ENCODE results near the gene SPOCK1. TPM values are rescaled to one million over a fixed set of nuclear protein-coding genes. Genes with fewer than 3 reads are reported as not detected.
"Not testable (repeated sequence)": the region's sequence is repeated elsewhere in the genome, so short reads cannot be mapped to it uniquely, and the experiment has no call there.

The SPOCK1 gene
- total RNA-seq, 2 experiments from 2014 or later = not detected

DNA sequence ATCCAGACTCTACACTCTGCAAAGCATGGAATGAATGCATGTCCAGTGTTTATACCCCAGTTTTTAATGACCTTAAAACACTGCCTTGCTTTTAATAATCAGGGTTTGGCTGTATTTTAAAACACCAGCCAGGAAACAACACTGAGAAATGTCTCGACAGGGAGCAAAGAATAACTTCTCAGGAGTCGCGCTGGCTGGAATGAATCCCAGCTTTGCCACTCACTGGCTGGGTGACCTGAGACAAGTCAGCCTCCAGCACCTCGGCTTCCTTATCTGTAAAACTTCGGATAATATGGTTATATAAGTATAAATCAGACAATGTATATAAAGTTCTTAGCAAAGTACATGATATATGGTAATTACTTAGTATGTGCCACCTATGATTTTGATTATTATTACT, 505.0 kb downstream of the SPOCK1 start:
- POLR2A ChIA-PET = no interaction called here
- Mint-ChIP-seq H3K4me1 (ENCODE audit: low read depth) (no peaks in the 10 kb centered on the region), H3K36me3 (ENCODE audit: low read depth) (no peaks in the 10 kb centered on the region), H3K9me3 (ENCODE audit: insufficient read depth) (no peaks in the 10 kb centered on the region), H3K4me3 (no peak overlapping the region), H3K27me3 (ENCODE audit: low read depth) (no peaks in the 10 kb centered on the region), H3K27ac (no peak overlapping the region)
- no peak for DNase-seq
- CTCF ChIA-PET = no interaction called here
- ATAC-seq = no peak

DNA sequence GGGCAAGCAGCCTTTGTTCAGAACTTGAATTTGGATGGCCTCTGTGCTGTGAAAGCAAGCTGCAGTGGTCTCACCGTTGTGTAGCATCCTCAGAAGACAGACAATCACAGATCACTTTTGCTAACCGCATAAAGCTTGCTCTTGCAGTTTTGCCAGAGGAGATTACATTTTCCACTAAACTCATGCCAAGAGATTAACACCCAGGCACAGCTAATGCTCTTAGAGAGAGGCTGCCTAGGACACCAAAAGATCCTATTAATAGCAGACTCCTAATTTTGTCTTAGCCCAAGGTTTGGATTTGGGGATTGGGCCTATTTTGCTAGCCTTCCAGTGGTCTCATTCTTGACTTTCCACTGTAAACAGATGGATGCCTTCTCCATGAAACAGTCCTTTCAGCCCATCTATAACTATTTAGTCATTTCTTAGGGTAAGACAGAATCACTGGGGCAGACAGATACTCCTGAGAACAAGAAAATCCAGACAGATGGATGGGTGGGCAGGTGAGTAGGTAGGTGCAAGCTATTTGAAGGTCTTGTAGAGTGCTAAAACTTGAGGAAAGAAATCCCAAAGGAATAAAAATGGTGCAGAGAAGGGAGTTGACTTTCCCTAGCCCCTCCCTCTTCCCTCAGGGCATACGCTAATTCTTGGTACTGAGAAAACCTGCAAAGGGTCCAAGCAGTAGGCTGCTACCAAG, 506.2 kb downstream of the SPOCK1 start:
- ChIA-PET POLR2A (no interaction called here), CTCF (no interaction called here)
- H3K27me3 Mint-ChIP-seq (ENCODE audit: low read depth) = no peaks in the 10 kb centered on the region
- no peaks in the 10 kb centered on the region for H3K36me3 Mint-ChIP-seq (ENCODE audit: low read depth)
- H3K4me3 Mint-ChIP-seq = no peak overlapping the region
- ATAC-seq (no peak), DNase-seq (no peak)
- no peaks in the 10 kb centered on the region for H3K9me3 Mint-ChIP-seq (ENCODE audit: insufficient read depth)
- no peaks in the 10 kb centered on the region for H3K4me1 Mint-ChIP-seq (ENCODE audit: low read depth)
- H3K27ac Mint-ChIP-seq = no peak overlapping the region

DNA sequence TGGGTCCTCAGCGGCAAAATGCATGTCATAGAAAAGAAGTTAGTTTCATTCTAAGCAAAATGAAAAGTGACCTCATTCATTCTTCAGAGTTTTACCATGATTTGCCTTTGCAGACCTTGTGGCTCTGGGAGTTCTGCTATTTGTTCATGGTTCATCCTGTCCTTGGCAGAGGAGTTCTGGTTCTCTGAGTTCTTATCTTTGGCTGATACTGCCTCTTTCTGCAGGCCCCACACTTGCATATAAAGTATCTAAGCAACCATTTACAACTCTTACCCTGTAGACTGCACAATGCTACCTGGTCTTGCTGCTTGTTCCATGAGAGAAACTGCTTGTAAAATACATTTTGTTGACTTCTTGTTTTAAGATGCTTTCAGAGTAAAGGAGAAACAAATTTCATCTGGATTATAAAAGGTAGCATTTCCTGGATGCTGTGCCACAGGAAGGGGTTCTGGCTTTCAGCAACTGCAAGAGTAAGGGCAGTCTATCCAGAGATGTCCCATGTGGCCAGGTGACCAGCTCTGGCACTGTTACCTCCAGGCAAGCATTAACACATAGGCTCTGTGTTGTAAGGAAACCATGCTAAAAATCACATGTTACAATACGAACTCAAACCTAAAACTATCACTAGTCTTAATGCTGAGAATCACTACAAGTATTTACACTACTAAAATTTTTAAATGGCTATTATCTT, 513.2 kb downstream of the SPOCK1 start:
- H3K27ac Mint-ChIP-seq = no peak overlapping the region
- H3K36me3 Mint-ChIP-seq (ENCODE audit: low read depth) = no peaks in the 10 kb centered on the region
- ChIA-PET CTCF (no interaction called here), POLR2A (no interaction called here)
- no peak overlapping the region for H3K4me3 Mint-ChIP-seq
- ATAC-seq = no peak
- H3K4me1 Mint-ChIP-seq (ENCODE audit: low read depth) = no peaks in the 10 kb centered on the region
- no peak for DNase-seq
- no peaks in the 10 kb centered on the region for H3K27me3 Mint-ChIP-seq (ENCODE audit: low read depth)
- no peaks in the 10 kb centered on the region for H3K9me3 Mint-ChIP-seq (ENCODE audit: insufficient read depth)

DNA sequence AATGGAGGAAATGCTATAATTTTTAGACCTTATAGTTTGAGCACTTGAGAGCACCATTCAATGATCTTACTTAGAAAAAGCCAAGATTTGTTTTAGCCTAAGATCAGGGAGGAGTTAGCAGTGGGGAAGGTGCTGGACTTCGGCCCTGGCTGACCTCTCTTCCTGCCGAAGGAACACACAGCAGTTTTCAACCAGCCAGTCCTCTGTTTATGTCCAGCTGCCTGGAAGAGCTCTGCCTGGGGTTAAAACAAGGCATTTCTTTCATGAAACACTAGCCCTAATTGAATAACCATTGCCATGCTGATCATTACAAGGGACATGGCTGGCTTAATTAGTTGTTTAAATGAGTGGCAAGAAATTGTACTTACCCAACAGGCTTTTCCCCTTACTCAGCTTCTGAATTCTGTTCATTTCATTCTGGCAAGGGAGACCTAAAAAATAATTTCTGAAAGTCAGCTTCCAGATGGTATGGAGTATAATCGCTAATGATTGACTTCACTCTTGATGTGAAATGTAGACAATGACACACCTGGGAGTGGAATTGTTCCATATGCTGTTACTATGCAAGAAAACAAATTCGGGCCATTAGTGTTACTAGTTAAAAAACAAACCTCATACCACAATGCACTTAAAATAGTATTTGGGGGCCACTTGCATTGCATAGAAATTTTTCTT, 514.2 kb downstream of the SPOCK1 start:
- CTCF ChIA-PET = no interaction called here
- no peak overlapping the region for H3K4me3 Mint-ChIP-seq
- H3K27me3 Mint-ChIP-seq (ENCODE audit: low read depth) = no peaks in the 10 kb centered on the region
- H3K27ac Mint-ChIP-seq = no peak overlapping the region
- H3K36me3 Mint-ChIP-seq (ENCODE audit: low read depth) = no peaks in the 10 kb centered on the region
- POLR2A ChIA-PET = no interaction called here
- DNase-seq = no peak
- H3K9me3 Mint-ChIP-seq (ENCODE audit: insufficient read depth) = no peaks in the 10 kb centered on the region
- no peaks in the 10 kb centered on the region for H3K4me1 Mint-ChIP-seq (ENCODE audit: low read depth)
- ATAC-seq = no peak

DNA sequence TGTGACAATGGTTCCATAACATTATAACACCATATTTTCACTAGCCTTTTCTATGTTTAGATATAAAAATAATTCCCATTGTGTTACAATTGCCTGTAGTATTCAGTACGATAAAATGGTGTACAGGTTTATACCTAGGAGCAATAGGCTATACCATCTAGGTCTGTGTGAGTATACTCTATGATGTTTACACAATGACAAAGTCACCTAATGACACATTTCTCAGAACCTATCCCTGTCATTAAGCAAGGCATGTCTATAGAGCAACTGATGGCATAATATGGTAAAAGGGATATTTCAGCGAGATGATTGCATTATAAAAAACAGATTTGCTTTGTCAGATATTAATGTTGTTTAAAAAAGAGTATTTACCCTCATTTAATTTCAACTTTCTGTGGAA, 517.2 kb downstream of the SPOCK1 start:
- no peak for ATAC-seq
- no peaks in the 10 kb centered on the region for H3K4me1 Mint-ChIP-seq (ENCODE audit: low read depth)
- no peak overlapping the region for H3K27ac Mint-ChIP-seq
- no peaks in the 10 kb centered on the region for H3K36me3 Mint-ChIP-seq (ENCODE audit: low read depth)
- no peak overlapping the region for H3K4me3 Mint-ChIP-seq
- ChIA-PET CTCF (no interaction called here), POLR2A (no interaction called here)
- no peaks in the 10 kb centered on the region for H3K27me3 Mint-ChIP-seq (ENCODE audit: low read depth)
- no peak for DNase-seq
- H3K9me3 Mint-ChIP-seq (ENCODE audit: insufficient read depth) = no peaks in the 10 kb centered on the region

DNA sequence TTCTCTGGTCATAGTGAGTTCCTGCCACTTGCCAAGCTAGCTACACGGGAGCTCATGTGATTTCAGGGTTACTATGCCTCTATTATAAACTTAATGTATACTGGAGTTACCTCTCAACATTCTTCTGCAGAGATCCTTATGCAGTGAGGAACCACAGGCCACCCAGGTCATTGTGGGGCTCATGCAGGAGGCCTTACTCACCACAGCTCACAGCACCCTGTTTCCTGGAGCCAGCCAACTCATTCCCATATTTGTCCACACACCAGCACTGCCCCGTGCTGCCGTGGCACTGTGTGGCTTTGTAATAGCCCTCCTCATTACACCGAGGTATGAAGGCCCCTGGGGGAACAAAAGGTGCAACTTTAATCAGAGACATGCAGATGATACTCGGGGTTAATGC, 520.0 kb downstream of the SPOCK1 start:
- H3K4me1 Mint-ChIP-seq (ENCODE audit: low read depth) = no peaks in the 10 kb centered on the region
- no peaks in the 10 kb centered on the region for H3K36me3 Mint-ChIP-seq (ENCODE audit: low read depth)
- no peaks in the 10 kb centered on the region for H3K27me3 Mint-ChIP-seq (ENCODE audit: low read depth)
- no peak for ATAC-seq
- H3K27ac Mint-ChIP-seq = no peak overlapping the region
- no peak for DNase-seq
- no peak overlapping the region for H3K4me3 Mint-ChIP-seq
- CTCF ChIA-PET = no interaction called here
- POLR2A ChIA-PET = no interaction called here
- no peaks in the 10 kb centered on the region for H3K9me3 Mint-ChIP-seq (ENCODE audit: insufficient read depth)

DNA sequence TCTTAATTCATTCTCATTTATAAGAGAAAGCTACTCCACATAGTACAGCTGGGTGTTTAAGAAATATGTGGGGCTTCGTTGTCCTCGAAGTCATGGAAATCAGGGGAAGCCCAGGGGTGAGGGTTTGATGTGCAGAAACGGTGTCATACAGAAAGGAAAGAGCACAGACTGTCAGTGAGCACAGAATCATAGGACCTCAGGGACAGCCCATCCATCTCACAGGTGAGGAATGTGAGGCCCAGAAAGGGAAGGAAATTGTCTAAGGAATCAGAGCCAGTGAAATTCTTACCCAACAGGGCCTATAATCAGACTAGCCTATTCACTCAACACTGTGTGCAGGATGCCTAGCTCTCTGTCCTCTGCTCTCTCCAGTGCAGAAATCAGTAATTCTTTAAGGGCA, 535.6 kb downstream of the SPOCK1 start:
- H3K4me1 Mint-ChIP-seq (ENCODE audit: low read depth) = no peaks in the 10 kb centered on the region

DNA sequence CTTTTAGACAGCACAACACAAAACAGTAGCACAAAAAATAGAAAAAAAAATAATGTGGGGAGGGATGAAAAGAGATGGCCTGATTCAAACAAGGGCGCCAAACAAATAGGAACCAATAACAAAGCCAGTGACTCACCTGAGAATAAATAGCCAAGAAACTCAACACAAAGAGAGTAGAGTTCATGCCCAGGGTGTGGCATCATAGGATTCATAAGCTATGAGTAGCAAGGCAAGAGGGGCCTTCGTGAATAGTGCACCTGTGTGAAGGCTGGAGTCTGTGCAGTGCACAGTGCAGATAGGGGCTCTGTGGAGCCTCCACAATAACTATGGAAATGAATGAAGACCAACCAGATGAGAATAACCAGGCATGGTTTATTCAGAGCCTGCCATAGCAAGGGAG, 541.7 kb downstream of the SPOCK1 start:
- Mint-ChIP-seq H3K27ac (no peak overlapping the region), H3K9me3 (ENCODE audit: insufficient read depth) (peaks cover 3% of the 10 kb centered on the region), H3K4me1 (ENCODE audit: low read depth) (no peaks in the 10 kb centered on the region), H3K4me3 (no peak overlapping the region), H3K36me3 (ENCODE audit: low read depth) (no peaks in the 10 kb centered on the region), H3K27me3 (ENCODE audit: low read depth) (no peaks in the 10 kb centered on the region)
- CTCF ChIA-PET = no interaction called here
- ATAC-seq = no peak
- DNase-seq = no peak
- POLR2A ChIA-PET = no interaction called here

More for the DNA sequence above, 535.6 kb downstream of the SPOCK1 start:
- no peaks in the 10 kb centered on the region for H3K36me3 Mint-ChIP-seq (ENCODE audit: low read depth)
- POLR2A ChIA-PET = no interaction called here
- H3K27ac Mint-ChIP-seq = no peak overlapping the region
- CTCF ChIA-PET = no interaction called here
- H3K4me3 Mint-ChIP-seq = no peak overlapping the region
- H3K9me3 Mint-ChIP-seq (ENCODE audit: insufficient read depth) = no peaks in the 10 kb centered on the region
- ATAC-seq (no peak), DNase-seq (no peak)
- H3K27me3 Mint-ChIP-seq (ENCODE audit: low read depth) = no peaks in the 10 kb centered on the region

DNA sequence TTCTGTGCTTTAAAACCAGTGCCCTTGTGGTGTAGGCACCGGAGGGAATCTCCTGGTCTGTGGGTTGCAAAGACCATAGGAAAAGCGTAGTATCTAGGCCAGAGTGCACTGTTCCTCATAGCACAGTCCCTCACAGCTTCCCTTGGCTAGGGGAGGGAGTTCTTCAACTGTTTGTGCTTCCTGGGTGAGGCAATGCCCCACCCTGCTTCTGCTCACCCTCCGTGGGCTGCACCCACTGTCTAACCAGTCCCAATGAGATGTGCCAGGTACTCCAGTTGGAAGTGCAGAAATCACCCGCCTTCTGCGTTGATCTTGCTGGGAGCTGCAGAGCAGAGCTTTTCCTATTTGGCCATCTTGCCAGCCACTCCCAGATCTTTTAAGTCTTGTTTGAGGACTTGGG, 545.0 kb downstream of the SPOCK1 start:
- H3K27ac Mint-ChIP-seq; DNase-seq; CTCF ChIA-PET; POLR2A ChIA-PET; H3K9me3 Mint-ChIP-seq (ENCODE audit: insufficient read depth); ATAC-seq; H3K36me3 Mint-ChIP-seq (ENCODE audit: low read depth); H3K27me3 Mint-ChIP-seq (ENCODE audit: low read depth); H3K4me3 Mint-ChIP-seq; H3K4me1 Mint-ChIP-seq (ENCODE audit: low read depth): not testable (repeated sequence)

DNA sequence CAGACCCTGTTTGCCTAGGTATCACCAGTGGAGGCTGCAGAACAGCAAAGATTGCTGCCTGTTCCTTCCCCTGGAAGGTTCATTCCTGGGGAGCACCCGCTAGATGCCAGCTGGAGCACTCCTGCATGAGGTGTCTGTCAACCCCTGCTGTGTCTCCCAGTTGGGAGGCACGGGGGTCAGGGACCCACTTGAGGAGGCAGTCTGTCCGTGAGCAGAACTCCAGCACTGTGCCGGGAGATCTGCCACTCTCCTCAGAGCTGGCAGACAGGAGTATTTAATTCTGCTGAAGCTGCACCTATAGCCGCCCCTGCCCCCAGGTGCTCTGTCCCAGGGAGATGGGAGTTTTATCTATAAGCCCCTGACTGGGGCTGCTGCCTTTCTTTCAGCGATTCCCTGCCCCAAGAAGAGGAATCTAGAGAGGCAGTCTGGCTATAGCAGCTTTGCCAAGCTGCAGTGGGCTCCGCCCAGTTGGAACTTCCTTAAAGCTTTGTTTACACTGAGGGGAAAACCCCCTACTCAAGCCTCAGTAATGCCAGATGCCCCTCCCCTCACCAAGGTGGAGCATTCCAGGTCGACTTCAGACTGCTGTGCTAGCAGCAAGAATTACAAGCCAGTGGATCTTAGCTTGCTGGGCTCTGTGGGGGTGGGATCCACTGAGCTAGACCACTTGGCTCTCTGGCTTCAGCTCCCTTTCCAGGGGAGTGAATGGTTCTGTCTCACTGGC, 545.6 kb downstream of the SPOCK1 start:
- POLR2A ChIA-PET; H3K4me1 Mint-ChIP-seq (ENCODE audit: low read depth); H3K9me3 Mint-ChIP-seq (ENCODE audit: insufficient read depth); H3K27ac Mint-ChIP-seq; ATAC-seq; DNase-seq; H3K4me3 Mint-ChIP-seq; H3K27me3 Mint-ChIP-seq (ENCODE audit: low read depth); CTCF ChIA-PET; H3K36me3 Mint-ChIP-seq (ENCODE audit: low read depth): not testable (repeated sequence)

DNA sequence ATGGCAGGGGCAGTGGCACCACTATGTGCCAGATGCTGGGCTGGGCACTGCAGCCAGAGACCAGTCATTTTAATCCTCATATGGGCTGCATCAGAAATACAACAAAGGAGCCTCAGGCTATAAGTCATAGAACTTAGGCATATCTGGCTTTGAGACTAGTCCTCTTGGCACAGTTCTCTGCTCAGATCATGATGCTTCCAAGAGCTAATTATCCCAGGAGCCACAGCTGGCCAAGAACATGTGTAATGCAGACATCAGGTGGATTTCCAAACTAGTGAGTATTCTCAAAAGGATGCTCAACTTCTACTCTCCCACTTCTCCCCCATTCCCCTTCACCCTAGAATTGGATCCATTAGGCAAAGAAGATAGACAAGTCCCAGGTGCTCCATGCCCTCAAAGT, 571.6 kb downstream of the SPOCK1 start:
- Mint-ChIP-seq H3K27me3 (ENCODE audit: low read depth) (no peaks in the 10 kb centered on the region), H3K36me3 (ENCODE audit: low read depth) (no peaks in the 10 kb centered on the region), H3K27ac (no peak overlapping the region), H3K4me3 (no peak overlapping the region), H3K9me3 (ENCODE audit: insufficient read depth) (peaks cover 10% of the 10 kb centered on the region), H3K4me1 (ENCODE audit: low read depth) (no peaks in the 10 kb centered on the region)
- DNase-seq (no peak), ATAC-seq (no peak)
- ChIA-PET CTCF (no interaction called here), POLR2A (no interaction called here)

DNA sequence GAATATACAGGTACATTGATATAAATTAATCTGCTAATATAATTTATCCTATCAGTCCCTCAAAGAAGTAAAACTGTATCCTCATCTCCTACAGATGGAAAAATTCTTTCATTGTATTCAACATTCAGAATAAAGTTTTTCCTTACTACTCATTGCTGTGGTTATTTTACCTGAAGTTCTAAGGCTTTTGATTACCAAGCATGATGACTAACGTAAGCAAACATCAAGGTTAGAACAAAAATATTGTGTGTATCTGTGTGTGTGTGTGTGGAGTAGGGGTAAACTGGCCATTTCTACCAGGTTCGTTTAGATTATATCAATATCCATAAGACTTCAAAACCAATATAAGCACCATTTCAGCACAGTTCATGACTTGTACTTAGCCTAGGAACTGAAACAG, 573.1 kb downstream of the SPOCK1 start:
- Mint-ChIP-seq H3K27me3 (ENCODE audit: low read depth) (no peaks in the 10 kb centered on the region), H3K9me3 (ENCODE audit: insufficient read depth) (peaks cover 4% of the 10 kb centered on the region), H3K4me1 (ENCODE audit: low read depth) (no peaks in the 10 kb centered on the region), H3K27ac (no peak overlapping the region), H3K36me3 (ENCODE audit: low read depth) (no peaks in the 10 kb centered on the region), H3K4me3 (no peak overlapping the region)
- DNase-seq (no peak), ATAC-seq (no peak)
- ChIA-PET POLR2A (no interaction called here), CTCF (no interaction called here)

All from activated CD8-positive, alpha-beta T cell treated with anti-CD3 and anti-CD28 coated beads, Interleukin-2, amount 10 ng/mL, durations not matched to agents 7 days and 5 days (primary cell).